GM19455 (cell line): ENCODE measurements around the gene ASTN1.

Experiments
- ATAC-seq: cut with Tn5 transposase; IDR thresholded peaks from one replicate; pipeline ENCODE4 v1.9.1; 2021; ENCODE audit not compliant: unreplicated experiment

ASTN1 gene

GRCh38 chr1:176884911-176885310, 279.6 kb downstream of the ASTN1 start:
- ATAC-seq: no peak

DNA sequence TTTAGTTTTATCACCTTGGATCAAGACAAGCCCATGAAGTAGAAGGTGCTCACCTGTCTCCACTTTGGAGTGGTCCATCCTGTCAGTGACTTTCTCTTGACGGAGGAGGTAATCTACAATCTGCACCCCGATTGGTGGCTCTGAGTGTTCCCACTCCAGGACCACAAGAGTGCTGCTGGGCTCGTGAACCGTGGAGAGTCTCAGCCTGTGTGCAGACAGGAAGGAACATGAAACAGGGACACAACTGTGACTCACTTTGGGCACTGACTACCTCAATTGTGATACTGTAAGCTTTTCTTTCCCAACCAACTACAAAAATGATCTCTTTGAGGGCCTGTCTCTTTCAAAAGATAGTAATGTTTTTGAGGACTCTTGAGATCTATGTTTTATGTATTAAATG, 280.2 kb downstream of the ASTN1 start:
- no peak for ATAC-seq

DNA sequence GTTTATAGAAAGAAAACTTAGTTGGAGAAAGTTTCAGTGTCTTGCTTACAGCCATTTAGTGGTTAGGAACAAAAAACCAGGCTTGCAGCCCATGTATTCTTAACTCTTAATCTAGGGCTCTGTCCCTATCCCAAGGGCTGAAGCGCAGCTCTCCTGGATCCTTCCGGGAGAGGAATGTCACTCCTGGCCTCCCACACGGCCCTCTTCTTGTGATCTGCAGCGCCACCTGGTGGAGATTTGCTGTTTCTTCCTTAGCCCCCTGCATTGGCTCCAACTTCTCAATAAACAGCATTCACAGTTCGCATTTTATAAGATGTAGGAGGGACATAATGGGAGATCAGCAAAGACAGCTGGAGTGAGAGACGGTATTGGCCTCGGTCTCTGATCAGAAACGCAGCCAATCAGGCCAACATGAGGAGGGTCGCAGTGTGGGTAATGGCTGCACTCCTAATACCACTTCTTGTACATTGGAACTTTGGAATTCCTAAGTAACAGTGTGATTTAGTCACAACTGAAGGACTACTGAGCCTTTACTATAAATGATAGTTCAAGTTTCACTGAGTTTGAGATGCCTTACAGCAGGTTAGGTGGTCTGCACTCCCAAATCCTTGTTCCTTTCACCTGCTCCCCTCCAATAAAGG, 283.4 kb downstream of the ASTN1 start:
- no peak for ATAC-seq

GRCh38 chr1:176879784-176880620, 284.5 kb downstream of the ASTN1 start:
- ATAC-seq: no peak

DNA sequence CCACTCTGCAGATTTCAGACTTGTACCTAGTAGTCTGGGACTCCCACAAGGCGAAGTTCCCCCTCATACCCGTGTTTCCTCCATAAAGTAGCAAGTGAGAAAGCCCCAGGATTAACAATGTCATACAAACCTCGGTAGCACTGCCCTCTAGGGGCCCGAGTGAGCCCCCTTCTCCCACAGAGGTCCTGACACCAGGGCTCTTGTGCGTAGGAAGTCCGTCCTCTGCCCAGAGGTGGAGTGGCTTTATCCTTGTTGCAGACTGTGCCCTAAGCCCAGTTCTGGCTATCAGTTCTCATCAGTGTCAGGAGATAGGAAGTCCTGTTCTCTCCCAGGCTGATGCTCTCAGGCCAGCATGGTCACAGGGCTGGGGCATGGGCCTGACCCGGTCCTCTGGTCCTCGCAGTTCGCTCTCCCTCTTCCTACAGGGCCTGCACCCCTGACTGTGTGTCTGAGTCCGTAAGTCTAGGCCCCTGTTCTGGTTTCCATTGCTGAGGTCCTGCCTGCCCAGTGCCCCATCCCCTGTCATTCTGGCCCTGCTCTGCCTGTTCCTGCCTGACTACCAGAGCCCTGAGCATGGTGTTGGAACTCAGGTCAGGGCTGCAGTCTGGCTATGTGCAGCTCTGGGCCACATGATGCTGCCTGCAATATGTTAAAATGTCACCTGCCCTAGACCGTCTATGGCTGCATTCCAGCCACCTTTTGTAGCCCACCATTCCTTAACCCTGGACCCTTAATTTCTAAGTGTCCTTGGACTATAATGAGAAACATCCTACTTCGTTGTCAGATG, 285.6 kb downstream of the ASTN1 start:
- no peak for ATAC-seq

GRCh38 chr1:176877557-176877956, 287.0 kb downstream of the ASTN1 start:
- ATAC-seq: no peak

DNA sequence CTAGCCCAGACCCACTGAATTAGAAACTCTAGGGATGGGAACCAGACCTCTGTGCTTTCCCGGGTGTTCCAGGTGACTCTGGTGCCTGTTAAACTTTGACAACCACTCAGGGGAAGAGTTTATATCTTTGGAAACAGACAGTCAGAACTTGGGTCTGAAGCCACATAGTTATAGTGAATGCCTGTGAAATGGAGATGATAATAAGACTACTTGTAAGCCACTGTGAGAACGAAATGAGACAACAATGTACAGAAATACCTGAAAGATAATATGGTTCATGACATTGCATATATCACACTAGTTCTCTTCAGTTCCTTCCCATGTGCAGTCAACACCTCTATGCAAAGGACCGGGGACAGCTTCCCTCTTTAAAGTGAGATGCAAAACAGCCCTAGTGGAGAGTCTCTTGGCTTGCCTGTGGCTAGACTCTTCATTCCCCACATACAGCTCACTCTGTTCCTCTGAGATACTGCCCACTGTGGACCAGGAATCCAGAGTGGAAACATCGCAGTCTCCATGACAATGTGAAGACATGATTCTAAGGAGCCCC, 287.5 kb downstream of the ASTN1 start:
- ATAC-seq: no peak

DNA sequence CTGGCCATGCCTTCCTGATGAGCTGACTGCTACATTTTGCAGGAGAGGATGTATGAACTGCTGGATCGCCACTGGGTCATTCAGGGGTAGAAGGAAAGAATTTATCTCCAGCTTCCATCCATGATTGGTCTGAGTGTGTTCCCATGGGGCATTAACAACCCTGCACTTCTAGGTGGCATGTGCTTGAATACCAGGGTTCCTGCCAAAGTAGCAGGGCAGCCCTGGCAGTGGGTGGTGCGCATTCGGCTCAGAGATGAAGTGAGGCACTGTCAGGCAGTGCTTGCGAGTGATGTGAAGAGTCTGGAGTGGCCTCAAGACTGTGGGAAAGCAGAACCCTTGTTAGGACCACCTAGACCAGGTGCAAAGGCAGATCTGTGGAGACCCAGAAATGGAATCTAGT, 294.9 kb downstream of the ASTN1 start:
- ATAC-seq: no peak

DNA sequence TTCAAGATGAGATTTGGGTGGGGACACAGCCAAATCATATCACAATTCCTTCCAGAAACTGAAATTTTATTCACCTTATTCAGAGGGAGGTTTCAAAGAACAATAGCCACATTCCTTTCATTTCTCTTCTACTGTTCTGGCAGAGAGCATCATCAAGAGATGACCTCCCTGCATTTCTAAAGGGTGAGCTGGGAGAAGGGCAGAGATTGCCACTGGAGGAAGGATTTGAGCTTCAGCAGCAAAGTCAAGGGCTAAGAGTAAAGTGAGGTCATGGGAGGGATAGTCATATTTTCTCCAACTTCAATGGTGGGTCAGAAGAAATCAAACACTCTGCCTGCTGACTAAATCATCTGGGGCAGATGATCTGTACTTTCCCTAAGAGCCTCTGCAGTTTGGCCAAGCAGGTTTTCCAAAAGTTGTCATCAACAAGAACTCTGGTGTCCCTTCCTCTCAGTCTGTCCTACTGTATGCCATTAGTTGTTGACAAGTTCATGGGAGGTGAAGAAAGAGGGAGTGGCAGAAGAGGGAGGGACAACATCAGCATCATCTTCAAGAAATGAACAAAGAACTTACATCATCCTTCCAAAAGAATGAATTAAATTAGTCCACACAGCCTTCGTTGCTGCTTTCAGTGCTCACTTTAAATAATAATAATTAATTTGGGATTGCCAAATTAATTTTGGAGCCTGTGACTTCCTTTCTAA, 298.3 kb downstream of the ASTN1 start:
- ATAC-seq: no peak

GRCh38 chr1:176864211-176864610, 300.3 kb downstream of the ASTN1 start:
- ATAC-seq: no peak

DNA sequence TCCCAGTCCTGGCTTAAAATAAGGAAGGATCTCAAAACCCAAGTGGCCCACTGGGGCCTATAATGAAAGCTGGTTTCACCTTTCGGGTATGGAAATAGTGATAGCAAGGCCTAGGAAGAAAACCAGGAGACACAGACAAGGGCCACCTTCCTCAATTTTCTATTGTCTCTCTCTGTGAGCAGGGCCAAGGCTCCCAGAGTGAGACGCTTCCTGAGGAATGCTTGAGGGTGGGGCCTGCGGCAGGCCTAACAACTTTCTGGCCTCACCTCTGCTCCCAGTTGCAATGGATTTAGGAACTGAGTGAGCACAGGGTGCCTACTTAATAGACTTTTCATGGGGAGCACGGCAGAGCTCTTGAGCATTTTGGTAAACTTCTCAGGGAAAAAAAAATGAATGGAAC, 300.9 kb downstream of the ASTN1 start:
- ATAC-seq: no peak

- no peak for ATAC-seq
Measured at GRCh38 chr1:176858433-176858916, 306.0 kb downstream of the ASTN1 start.

GRCh38 chr1:176857632-176858031, 306.9 kb downstream of the ASTN1 start:
- ATAC-seq: no peak

GRCh38 chr1:176854758-176855745, 309.5 kb downstream of the ASTN1 start:
- ATAC-seq: no peak

DNA sequence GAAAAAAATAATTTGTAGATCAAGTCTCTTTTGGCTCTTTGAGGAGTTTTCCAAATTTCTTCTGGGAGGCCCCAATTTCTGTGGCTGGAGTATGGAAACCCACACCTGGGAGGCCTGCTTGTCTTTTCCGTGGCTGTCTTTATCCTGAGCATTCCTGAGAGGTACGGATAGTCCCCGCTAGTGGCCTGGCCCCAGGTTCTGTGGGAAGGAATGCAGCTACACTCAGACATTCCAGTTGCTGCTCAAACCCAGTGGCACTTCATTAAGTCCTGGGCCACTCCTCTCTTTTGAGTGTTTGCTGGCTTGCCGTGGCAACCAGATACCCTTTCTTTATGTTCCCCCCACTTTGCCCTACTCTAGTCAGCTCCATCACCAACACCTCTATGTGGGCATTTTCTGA, 310.4 kb downstream of the ASTN1 start:
- ATAC-seq: no peak

GRCh38 chr1:176853503-176853902, 311.0 kb downstream of the ASTN1 start:
- ATAC-seq: no peak

DNA sequence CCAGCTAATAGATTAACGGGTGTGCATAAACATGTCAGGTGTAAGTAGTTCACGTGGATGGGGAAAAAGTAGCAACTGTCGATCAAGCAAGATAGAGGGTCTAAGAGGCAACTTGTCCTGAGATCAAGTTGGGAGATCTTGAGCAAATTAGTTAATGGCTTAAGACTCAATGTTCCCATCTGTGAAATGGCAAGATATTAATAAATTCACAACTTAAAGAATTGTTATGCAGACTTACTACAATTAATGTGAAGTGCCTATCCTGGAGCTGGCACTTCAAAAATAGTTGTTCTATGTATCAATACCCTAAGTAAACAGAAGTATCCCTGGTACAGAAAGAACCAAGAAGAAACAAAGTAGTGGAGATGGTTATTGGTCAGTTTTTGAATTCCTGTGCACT, 312.4 kb downstream of the ASTN1 start:
- ATAC-seq: no peak

DNA sequence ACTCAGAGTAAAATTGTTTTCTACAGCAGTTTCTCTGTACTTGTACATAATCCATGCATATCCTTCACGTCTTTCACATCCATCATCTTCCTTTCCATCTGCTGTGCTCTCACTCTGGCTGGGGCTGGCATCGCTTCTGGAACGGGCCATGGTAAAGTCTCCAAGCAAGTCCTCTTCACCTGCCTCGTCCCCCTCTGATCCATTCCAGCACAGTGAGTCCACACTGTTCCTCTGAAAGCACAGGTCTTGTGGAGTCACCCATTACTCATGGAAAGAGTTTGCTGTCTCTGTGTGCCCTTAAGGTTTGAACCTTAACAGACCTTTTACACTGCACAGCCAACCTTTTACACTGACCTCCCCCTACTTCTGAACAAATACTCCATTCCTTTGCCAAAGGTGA, 313.6 kb downstream of the ASTN1 start:
- no peak for ATAC-seq

GRCh38 chr1:176849281-176849680, 315.2 kb downstream of the ASTN1 start:
- ATAC-seq: no peak

DNA sequence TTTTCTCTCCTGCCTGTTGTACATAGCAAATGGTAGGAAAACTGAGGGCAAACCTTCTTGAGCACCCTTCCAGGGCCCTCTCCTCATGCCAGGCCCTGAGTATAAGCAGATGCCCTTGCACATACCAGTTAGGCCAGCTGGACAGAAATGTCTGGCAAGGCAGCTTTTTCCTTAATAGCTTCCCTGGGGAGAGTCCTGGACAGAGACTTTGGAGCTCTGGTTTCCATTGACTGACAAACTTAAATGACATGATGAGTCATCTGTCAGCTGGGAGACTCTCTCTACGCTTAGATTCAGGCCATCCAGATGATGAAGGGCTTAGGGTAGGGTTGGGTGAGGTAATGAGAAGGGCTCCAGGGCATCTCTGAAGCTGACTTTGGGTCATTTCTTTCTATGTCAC, 317.5 kb downstream of the ASTN1 start:
- no peak for ATAC-seq
